Cardiac atrium fibroblast (primary cell): ENCODE measurements around the gene CCR5. TPM values are rescaled to one million over a fixed set of nuclear protein-coding genes. Genes with fewer than 3 reads are reported as not detected.

Source experiments
- total RNA-seq: library from RNA; depleted of rRNA; stranded (reverse); fragments of >200 nt; gene quantifications from 2 replicates; pipeline ENCODE4 v1.2.3, GENCODE V29; 2015

Gene CCR5
- total RNA-seq, result not detected in 2 replicates

DNA sequence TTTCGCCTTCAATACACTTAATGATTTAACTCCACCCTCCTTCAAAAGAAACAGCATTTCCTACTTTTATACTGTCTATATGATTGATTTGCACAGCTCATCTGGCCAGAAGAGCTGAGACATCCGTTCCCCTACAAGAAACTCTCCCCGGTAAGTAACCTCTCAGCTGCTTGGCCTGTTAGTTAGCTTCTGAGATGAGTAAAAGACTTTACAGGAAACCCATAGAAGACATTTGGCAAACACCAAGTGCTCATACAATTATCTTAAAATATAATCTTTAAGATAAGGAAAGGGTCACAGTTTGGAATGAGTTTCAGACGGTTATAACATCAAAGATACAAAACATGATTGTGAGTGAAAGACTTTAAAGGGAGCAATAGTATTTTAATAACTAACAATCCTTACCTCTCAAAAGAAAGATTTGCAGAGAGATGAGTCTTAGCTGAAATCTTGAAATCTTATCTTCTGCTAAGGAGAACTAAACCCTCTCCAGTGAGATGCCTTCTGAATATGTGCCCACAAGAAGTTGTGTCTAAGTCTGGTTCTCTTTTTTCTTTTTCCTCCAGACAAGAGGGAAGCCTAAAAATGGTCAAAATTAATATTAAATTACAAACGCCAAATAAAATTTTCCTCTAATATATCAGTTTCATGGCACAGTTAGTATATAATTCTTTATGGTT lies at the start of gene CCR5:
Gene CCR5 (plus strand): TSS at position 108 of the 680 bp plus-strand sequence. CDS start 1,957 bp downstream, outside the sequence.

DNA sequence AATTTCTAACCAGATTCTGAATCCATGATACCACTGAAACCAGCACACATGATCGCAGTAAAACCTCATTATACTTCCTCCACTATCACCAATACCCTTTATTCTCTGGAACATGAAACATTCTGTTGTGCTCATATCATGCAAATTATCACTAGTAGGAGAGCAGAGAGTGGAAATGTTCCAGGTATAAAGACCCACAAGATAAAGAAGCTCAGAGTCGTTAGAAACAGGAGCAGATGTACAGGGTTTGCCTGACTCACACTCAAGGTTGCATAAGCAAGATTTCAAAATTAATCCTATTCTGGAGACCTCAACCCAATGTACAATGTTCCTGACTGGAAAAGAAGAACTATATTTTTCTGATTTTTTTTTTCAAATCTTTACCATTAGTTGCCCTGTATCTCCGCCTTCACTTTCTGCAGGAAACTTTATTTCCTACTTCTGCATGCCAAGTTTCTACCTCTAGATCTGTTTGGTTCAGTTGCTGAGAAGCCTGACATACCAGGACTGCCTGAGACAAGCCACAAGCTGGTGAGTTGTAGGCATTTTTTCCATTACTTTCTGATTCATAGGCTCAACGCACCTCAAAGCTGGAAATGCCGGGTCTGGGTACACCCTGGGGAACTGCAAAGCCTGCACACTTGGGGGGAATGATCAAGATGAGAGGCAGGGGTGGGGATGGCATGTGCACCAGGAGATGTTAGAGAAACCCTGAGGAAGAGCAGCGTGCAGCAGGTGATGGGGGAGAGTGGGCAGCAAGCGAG lies 16.9 kb upstream of the CCR5 start, which contains the start of gene CCR2:
Gene CCR2 (plus strand): TSS at position 465 of the 764 bp plus-strand sequence. CDS start 3,417 bp downstream, outside the sequence.

GRCh38 chr3:46406788-46407611 lies 36.3 kb downstream of the CCR5 start, which contains the start of the genes CCR5AS and CCRL2:
CCR5AS (minus strand) TSS chr3:46407066.
CCRL2 (plus strand) TSS chr3:46407259; CDS start chr3:46408080, 821 bp downstream.

Other genes starting within 250 kb of the CCR5 start
- gene CCR1, start 162.6 kb upstream of the CCR5 start, total RNA-seq, result not detected in 2 replicates
- gene CCR3, start 128.5 kb upstream of the CCR5 start, total RNA-seq, result not detected in 2 replicates
- gene CCR2, start 16.8 kb upstream of the CCR5 start, total RNA-seq, result not detected in 2 replicates
- gene CCRL2, start 36.3 kb downstream of the CCR5 start, total RNA-seq, result 3.6 TPM in 1 of 2 replicates, not detected in the other
- under 0.01 and 23.3 TPM in 2 replicates for gene LTF, start 94.0 kb downstream of the CCR5 start, total RNA-seq
- gene RTP3, start 127.0 kb downstream of the CCR5 start, total RNA-seq, result not detected in 2 replicates
- gene LRRC2, start 195.4 kb downstream of the CCR5 start, total RNA-seq, result 0.32 and 1.3 TPM in 2 replicates
- gene FAM240A, start 241.6 kb downstream of the CCR5 start, total RNA-seq, result not detected in 2 replicates